Activated CD4-positive, alpha-beta T cell treated with anti-CD3 and anti-CD28 coated beads, Interleukin-2, amount 50 U/mL, for 1 hour (primary cell): ENCODE measurements around the gene HOMEZ.

Experiments
- DNase-seq: peaks from one replicate; pipeline ENCODE4 v3.0.0-alpha.2; 2020

The HOMEZ gene

GRCh38 chr14:23307687-23308644, 22.0 kb upstream of the HOMEZ start:
- DNase-seq, result no peak

- DNase-seq, result no peak
Observed at GRCh38 chr14:23307146-23307530, 21.2 kb upstream of the HOMEZ start.

DNA sequence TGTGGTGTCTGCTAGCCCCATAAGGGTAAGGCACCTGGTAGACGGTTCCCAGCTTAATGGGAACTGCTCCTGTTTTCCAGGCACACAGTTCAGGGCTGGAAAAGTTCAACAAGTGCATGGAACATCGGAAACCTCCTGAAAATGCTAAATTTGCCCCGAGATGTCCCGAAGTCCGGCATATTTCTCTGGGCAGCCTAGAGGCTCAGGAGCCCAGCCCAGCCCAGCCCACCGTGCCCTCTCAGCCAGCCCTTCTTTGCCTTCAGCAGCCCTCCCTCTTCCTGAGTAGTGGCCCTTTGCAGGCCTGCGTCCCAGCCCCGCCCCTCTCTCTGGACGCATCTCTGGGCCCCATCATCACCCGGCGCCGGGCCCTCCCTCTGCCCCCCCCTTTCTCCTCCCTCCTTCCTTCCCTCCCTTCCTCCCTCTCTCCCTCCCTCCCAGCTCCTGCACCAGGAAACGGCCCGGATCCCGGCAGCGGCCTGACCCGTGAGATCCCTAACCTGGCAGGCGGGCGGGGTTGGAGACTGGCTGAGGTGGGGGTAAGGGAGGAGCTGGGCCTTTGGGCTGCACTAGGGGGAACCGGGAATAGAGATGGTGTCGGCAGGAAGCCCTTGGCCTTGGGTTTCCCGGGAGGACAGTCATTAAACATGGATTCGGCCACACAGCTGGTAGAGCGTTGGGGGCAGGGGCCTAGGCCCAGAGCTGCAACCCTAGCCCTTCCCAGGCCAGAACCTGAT, 20.6 kb upstream of the HOMEZ start, which contains the start of gene BCL2L2:
TSS of gene BCL2L2 (plus strand) at position 422 of the 734 bp plus-strand sequence. CDS start 935 bp downstream, outside the sequence.
- DNase-seq, result no peak

DNA sequence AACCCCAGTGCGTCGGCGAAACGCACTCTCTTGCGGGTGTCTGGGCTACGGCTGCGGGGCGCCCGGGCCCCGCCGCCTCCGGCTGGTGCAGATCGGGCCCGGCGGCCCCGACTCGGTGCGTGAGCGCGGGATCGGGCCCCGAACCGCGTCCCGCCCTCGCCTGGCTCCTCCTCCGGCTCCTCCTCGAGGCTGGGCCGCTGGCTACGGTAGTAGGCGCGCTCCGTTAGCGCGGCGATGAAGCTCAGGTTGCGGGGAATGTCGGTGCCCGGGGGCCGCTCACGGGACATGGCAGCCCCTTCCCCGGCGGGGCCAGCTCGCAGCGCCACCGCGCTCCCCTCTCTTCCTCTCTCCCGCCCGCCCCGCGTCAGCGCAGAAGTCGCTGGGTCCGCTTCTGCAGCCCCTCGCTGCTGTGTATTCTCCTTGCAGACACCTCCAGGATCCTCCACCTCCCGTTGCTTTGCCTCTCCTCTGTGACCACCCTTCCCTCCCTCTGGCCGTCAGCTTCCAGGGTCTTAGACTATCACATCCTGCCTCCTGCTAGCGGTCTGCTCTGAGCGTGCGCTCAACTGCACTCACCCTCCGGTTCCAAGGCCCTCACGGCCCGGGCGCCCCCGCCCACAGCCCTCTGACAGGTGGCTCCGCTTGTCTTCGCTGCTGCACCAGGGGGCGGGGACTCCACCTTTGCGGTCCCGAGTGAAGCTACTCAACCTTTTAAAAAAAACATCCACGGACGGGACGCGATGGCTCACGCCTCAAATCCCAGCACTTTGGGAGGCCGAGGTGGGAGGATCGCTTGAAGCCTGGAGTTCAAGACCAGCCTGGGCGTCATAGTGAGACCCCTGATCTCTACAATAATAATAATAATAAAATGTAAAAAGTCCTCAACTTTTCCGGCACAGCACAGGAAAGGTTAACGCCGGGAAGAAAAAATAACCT, 16.6 kb upstream of the HOMEZ start, which contains the start of gene PPP1R3E:
TSS of gene PPP1R3E (minus strand) at position 570 of the 936 bp plus-strand sequence. CDS start at position 287, 283 bp downstream.
- DNase-seq, result peak; percentile 87

- peak; percentile 51 for DNase-seq
Observed at GRCh38 chr14:23301969-23302289, 16.0 kb upstream of the HOMEZ start.

GRCh38 chr14:23301288-23301968, 15.5 kb upstream of the HOMEZ start:
- peak; percentile 95 for DNase-seq

DNA sequence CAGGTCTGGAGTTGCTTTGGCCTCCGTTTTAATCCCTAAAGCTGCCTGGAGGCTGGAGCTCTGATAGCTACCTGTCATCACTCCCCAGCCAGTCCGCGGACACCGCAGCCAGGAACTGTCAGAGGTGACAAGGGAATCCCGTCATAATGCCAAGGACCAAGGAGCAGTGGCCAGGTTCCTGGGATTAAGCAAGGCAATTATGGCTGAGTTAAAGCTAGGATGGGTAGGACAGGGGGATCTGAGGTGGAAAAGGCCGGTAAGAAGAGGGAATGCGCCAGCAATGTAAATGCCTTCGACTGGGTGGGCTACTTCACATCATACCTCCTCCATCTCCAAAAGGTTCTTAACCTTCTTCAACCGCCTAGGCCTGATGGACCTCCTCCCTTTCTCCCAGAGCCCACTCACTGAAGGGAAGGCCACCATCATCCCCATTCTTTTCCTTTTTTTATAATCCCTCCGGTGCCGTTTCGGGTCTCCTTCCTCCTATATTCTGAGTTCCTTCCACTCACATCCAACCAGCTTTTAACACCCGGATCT, 14.8 kb upstream of the HOMEZ start:
- DNase-seq, result peak; percentile 5

GRCh38 chr14:23299986-23300686, 14.2 kb upstream of the HOMEZ start:
- DNase-seq, result no peak

GRCh38 chr14:23299211-23299957, 13.5 kb upstream of the HOMEZ start:
- DNase-seq, result no peak

GRCh38 chr14:23297611-23298277, 11.8 kb upstream of the HOMEZ start:
- no peak for DNase-seq

DNA sequence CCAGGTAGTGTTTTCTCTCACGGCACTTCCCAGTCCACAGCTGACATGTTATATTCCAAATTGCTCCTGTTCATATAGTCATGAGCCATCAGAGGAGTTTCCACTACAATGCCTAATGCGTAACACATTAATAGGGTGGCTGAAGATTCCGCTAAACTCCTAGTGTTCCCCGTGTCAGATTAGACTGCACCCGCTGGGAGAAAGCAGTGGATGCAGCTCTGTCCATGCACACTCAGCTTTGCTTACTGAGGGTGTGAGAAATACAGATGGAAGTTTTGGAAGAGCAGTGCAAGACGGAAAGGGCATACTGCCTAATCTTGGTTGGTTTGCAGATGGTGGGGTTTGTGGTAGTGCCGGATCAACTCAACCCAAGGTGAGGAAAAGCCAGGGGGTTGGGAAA, 11.2 kb upstream of the HOMEZ start:
- no peak for DNase-seq

DNA sequence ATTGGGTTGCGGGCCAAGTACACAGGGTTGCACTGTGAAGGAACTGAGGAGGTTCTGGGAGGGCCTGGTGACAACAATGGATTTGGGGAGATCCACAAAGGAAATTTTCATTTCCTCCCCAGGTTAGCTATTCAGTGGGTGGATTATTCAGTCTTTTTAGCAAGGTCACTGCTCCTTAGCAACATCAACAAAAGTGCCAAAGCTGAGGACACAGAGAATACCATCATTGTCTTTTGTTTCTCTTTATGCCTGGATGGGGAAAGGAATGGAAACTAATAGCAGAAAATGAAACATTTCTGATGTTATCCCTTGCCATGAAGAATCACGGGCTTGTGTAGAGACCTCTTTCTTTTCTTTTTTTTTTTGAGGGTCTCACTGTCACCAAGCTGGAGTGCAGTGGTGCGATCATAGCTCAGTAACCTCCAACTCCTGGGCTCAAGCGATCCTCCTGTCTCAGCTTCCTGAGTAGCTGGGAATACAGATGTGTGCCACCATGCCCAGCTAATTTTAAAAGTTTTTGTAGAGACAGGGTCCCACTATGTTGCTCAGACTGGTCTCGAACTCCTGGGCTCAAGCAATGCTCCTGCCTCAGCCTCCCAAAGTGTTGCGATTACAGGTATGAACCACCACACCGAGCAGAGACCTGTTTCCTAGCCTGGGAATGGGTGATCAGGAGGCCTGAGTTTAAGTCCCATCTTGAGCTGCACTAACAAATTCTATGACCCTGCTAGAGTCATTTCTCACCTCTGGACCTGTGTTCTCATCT, 10.3 kb upstream of the HOMEZ start:
- DNase-seq, result no peak

DNA sequence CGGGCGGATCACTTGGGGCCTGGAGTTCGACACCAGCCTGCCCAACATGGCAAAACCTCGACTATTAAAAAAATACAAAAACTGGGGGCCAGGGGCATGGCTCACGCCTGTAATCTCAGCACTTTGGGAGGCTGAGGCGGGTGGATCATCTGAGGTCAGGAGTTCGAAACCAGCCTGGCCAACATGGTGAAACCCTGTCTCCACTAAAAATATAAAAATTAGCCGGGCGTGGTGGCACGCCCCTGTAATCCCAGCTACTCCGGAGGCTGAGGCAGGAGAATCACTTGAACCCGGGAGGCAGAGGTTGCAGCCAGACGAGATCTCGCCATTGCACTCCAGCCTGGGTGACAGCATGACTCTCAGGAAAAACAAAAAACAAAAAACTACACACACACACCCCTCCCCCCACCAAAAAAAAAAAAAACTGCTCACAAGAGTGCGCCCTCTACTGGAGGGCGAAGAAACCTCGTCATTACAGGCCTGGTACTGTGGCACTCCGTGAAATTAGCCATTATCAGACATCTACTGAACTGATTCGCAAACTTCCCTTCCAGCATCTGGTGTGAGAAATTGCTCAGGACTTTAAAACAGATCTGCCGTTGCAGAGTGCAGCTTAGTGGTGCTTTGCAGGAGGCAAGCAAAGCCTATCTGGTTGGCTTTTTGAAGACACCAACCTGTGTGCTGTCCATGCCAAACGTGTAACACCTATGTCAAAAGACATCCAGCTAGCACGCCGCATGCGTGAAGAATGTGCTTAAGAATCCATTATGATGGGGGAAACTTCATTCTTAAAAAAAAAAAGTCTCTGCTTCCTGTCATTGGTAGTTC, 9.0 kb upstream of the HOMEZ start:
- peak; percentile 52 for DNase-seq

GRCh38 chr14:23286902-23287479, 1.1 kb upstream of the HOMEZ start:
- no peak for DNase-seq

DNA sequence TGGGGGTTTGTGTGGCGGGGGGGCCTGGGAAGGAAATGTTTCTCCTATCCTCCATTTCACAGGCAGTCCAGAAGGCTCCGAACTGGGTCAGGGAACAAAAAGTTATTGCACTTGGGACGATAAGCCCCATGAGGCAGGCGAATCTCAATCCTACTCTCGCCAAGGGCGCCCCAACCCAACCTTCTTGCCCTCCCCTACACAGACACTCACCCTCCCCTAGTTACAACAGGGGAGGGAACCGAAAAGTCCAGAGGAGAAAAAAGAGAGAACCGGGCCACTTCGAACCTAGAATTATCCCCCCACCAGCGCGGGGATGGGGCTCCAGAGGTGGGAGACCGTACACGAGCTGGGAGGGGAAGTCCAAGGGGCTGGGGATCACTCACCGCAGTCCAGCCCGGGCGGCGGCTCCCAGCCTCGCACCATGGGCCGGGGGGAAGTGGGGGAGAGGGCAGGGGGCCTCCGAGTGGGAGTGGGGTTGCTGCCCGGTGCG, 357 bp downstream of the HOMEZ start:
- no peak for DNase-seq

DNA sequence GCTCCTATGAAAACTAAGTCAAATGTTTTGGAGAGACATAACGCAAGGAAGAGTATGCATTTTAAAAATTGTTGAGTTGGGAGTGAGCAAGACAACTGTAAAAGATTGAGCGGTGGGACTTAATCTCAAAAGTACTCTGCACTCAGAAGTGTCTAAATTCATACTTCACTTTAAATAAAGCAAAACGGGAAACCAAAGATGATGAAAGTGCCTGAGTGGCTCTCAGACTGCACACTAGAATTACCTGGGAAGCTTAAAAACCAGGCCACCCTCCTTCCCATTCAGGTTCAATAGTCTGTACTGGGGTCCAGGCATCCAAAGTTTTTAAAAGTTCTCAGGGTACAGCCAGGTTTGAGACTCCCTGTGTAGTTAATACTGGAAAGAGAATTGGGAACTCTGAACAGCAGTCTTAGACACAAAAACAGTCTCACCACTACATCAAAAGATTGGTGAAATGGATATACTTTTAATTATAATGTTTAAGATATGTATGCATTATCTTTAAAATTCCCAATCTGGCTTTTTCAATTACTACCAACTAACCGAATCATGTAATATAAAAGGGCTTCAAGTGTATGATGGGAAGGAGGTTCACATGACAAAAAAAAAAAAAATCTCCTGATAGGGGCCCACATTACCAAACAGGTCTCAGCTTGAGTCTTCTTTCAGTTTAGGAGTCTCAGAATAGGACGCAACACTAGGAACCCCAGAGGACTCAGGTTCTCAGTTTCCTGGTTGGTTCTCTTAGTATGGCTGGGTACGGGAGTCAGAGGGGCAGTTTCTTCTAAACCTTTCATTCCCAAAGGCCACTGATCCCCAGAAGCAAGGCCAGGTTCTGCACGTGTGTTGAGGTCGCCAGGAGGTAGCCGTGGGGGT, 1.0 kb downstream of the HOMEZ start:
- no peak for DNase-seq
